H1 (cell line): ENCODE data around the gene CPNE5. TPM values are rescaled to one million over a fixed set of nuclear protein-coding genes. Genes with fewer than 3 reads are reported as not detected.

Experiments used
- CTCF ChIA-PET: fragments of 300-600 bp; sonication (Branson Sonifier 250); formaldehyde crosslinking; loops from one replicate; lab custom pipeline; 2021; ENCODE audit not compliant: partially characterized antibody; lab: Charles Lee
- POLR2A ChIA-PET: fragments of 300-600 bp; sonication (Branson Sonifier 250); formaldehyde crosslinking; loops from one replicate; lab custom pipeline; 2021; ENCODE audit warnings: inconsistent platforms; ENCODE audit not compliant: partially characterized antibody; lab: Charles Lee
- DNase-seq, 2 experiments: peaks; one replicate each; pipeline versions ENCODE4 v3.0.0 to v3.0.0-alpha.2; 2010 to 2022; ENCODE audit warnings: low spot score in 2 of 2, low read depth in 1 of 2, mixed read lengths in 1 of 2
- FAIRE-seq: peaks from 2 replicates; lab custom pipeline; 2011; peaks lifted over from hg19 to GRCh38; lab: Jason Lieb, UNC
- H2AFZ ChIP-seq: 2 replicates; pipeline ENCODE4 v1.8.1; 2012; ENCODE audit warnings: low read length, inconsistent platforms
- H2AK5ac ChIP-seq: 2 replicates; pipeline ENCODE4 v1.6.1; 2013; ENCODE audit warnings: low read depth, low read length
- H2BK120ac ChIP-seq: replicated peaks from 2 replicates; pipeline ENCODE3; 2013; ENCODE audit warnings: low read depth, low read length, inconsistent platforms
- H2BK12ac ChIP-seq: 2 replicates; pipeline ENCODE4 v1.6.1; 2013; ENCODE audit warnings: low read depth, low read length
- H2BK15ac ChIP-seq: 2 replicates; pipeline ENCODE4 v1.6.1; 2013; ENCODE audit warnings: low read length
- H2BK20ac ChIP-seq: 2 replicates; pipeline ENCODE4 v1.6.1; 2013; ENCODE audit warnings: low read length
- H2BK5ac ChIP-seq: 2 replicates; pipeline ENCODE4 v1.6.1; 2013; ENCODE audit warnings: low read depth, low read length
- H3K14ac ChIP-seq: 2 replicates; pipeline ENCODE4 v1.6.1; 2013; ENCODE audit warnings: inconsistent platforms; ENCODE audit not compliant: insufficient read length
- H3K18ac ChIP-seq: 2 replicates; pipeline ENCODE4 v1.6.1; 2013; ENCODE audit warnings: low read length; ENCODE audit errors: extremely low read depth
- H3K23ac ChIP-seq: 2 replicates; pipeline ENCODE4 v1.6.1; 2013; ENCODE audit warnings: inconsistent platforms; ENCODE audit not compliant: insufficient read length
- H3K23me2 ChIP-seq: 2 replicates; pipeline ENCODE4 v1.6.1; 2013; ENCODE audit warnings: low read depth, low read length
- H3K27ac ChIP-seq: 2 replicates; pipeline ENCODE4 v1.6.1; 2011; ENCODE audit warnings: low read depth, low read length, inconsistent platforms
- H3K27me3 ChIP-seq, 4 experiments: replicated peaks in 1 of 4; 1 replicate in 1 of 4; 2 replicates in 3 of 4; pipeline versions ENCODE4 v1.6.1 to v1.8.1; 2011 to 2013; ENCODE audit warnings: low read length in 3 of 4, mild to moderate bottlenecking in 3 of 4, inconsistent platforms in 2 of 4, mixed read lengths in 2 of 4, moderate library complexity in 1 of 4; ENCODE audit not compliant: control insufficient read depth in 3 of 4, insufficient read depth in 3 of 4; ENCODE audit errors: extremely low read depth in 1 of 4
- H3K36me3 ChIP-seq, 4 experiments: 2 replicates each; pipeline versions ENCODE4 v1.6.1 to v1.8.1; 2011 to 2013; ENCODE audit warnings: mild to moderate bottlenecking in 4 of 4, low read length in 3 of 4, moderate library complexity in 2 of 4, control low read depth in 1 of 4, inconsistent platforms in 1 of 4; ENCODE audit not compliant: insufficient read depth in 4 of 4, control insufficient read depth in 2 of 4
- H3K4ac ChIP-seq: replicated peaks from 2 replicates; pipeline ENCODE3; 2013; ENCODE audit warnings: low read length, low read depth, mixed read lengths, inconsistent platforms; ENCODE audit not compliant: insufficient read length
- H3K4me1 ChIP-seq, 4 experiments: replicated peaks in 1 of 4; 1 replicate in 1 of 4; 2 replicates in 3 of 4; pipeline versions ENCODE4 v1.6.1 to v1.8.1; 2011 to 2013; ENCODE audit warnings: low read length in 3 of 4, inconsistent platforms in 2 of 4, mixed read lengths in 1 of 4; ENCODE audit not compliant: insufficient read depth in 4 of 4, control insufficient read depth in 3 of 4
- H3K4me2 ChIP-seq, 2 experiments: 2 replicates each; pipeline versions ENCODE4 v1.6.1 to v1.8.1; 2011 to 2013; ENCODE audit warnings: low read depth in 2 of 2, low read length in 2 of 2, control low read depth in 1 of 2, inconsistent platforms in 1 of 2, mild to moderate bottlenecking in 1 of 2; ENCODE audit not compliant: insufficient read depth in 1 of 2
- H3K4me3 ChIP-seq, 4 experiments: fragments of 200-600, 300-600 bp in 1 of 4; sonication (generic), shearing (Covaris generic), sonication (Bioruptor Twin) in 1 of 4; 2 replicates each; pipeline versions ENCODE4 v1.5.1 to v1.8.1; 2011 to 2016; ENCODE audit warnings: low read length in 4 of 4, low read depth in 3 of 4, control low read depth in 2 of 4, inconsistent platforms in 2 of 4, mild to moderate bottlenecking in 2 of 4, mixed read lengths in 1 of 4, moderate library complexity in 1 of 4; ENCODE audit not compliant: insufficient read depth in 2 of 4; ENCODE audit errors: extremely low read depth in 1 of 4
- H3K56ac ChIP-seq: replicated peaks from 2 replicates; pipeline ENCODE3; 2013; ENCODE audit warnings: low read depth, mild to moderate bottlenecking, mixed read lengths, low read length, inconsistent platforms; ENCODE audit not compliant: insufficient read length
- H3K79me1 ChIP-seq: 2 replicates; pipeline ENCODE4 v1.6.1; 2013; ENCODE audit warnings: low read depth, low read length, control low read depth
- H3K79me2 ChIP-seq, 2 experiments: 2 replicates each; pipeline versions ENCODE4 v1.6.1 to v1.8.1; 2012 to 2013; ENCODE audit warnings: low read length in 2 of 2, mild to moderate bottlenecking in 2 of 2, inconsistent platforms in 1 of 2; ENCODE audit not compliant: insufficient read depth in 2 of 2, control insufficient read depth in 1 of 2
- H3K9ac ChIP-seq, 4 experiments: replicated peaks in 1 of 4; 1 replicate in 1 of 4; 2 replicates in 3 of 4; pipeline versions ENCODE4 v1.6.1 to v1.8.1; 2011 to 2013; ENCODE audit warnings: low read depth in 3 of 4, low read length in 3 of 4, control low read depth in 2 of 4, mild to moderate bottlenecking in 2 of 4, moderate library complexity in 2 of 4, inconsistent platforms in 1 of 4; ENCODE audit errors: extremely low read depth in 1 of 4
- H3K9me3 ChIP-seq, 2 experiments: 2 replicates each; pipeline versions ENCODE4 v1.6.1 to v1.8.1; 2012 to 2013; ENCODE audit warnings: mild to moderate bottlenecking in 2 of 2, moderate library complexity in 2 of 2, control low read depth in 1 of 2, inconsistent platforms in 1 of 2, low read depth in 1 of 2, low read length in 1 of 2, mixed read lengths in 1 of 2; ENCODE audit not compliant: insufficient read depth in 2 of 2
- H4K20me1 ChIP-seq, 2 experiments: replicated peaks in 1 of 2; 2 replicates each; pipeline versions ENCODE3 to v1.8.1; 2011 to 2013; ENCODE audit warnings: inconsistent platforms in 2 of 2, low read length in 2 of 2, mild to moderate bottlenecking in 1 of 2; ENCODE audit not compliant: insufficient read depth in 2 of 2, control insufficient read depth in 1 of 2
- H4K5ac ChIP-seq: 2 replicates; pipeline ENCODE4 v1.6.1; 2013; ENCODE audit warnings: low read length, low read depth, mixed read lengths, inconsistent platforms; ENCODE audit not compliant: insufficient read length
- H4K8ac ChIP-seq: 2 replicates; pipeline ENCODE4 v1.8.0; 2013; ENCODE audit warnings: mild to moderate bottlenecking, moderate library complexity, low read length, inconsistent platforms; ENCODE audit not compliant: insufficient read depth; ENCODE audit errors: extremely low read depth
- H4K91ac ChIP-seq: replicated peaks from 2 replicates; pipeline ENCODE3; 2013; ENCODE audit warnings: low read length, mixed read lengths, inconsistent platforms; ENCODE audit not compliant: insufficient read length
- ASH2L ChIP-seq: fragments of 200-600, 300-600 bp; sonication (generic); IDR thresholded peaks from one replicate; pipeline ENCODE4 v1.7.1; 2017; ENCODE audit warnings: low read length
- ATF2 ChIP-seq: IDR thresholded peaks from 2 replicates; pipeline ENCODE4 v1.6.1; 2012; ENCODE audit warnings: low read length, inconsistent platforms
- CBX8 ChIP-seq: fragments of 300-800, 300-1000 bp; sonication (generic); IDR thresholded peaks from 2 replicates; pipeline ENCODE4 v1.7.1; 2016; ENCODE audit warnings: low read depth, low read length, borderline replicate concordance
- EZH2 ChIP-seq: fragments of 200-600 bp; sonication (generic); IDR thresholded peaks from 2 replicates; pipeline ENCODE4 v1.7.1; 2012; ENCODE audit warnings: low read depth, mild to moderate bottlenecking, moderate library complexity, low read length, inconsistent platforms; ENCODE audit not compliant: severe bottlenecking
- RFX5 ChIP-seq: IDR thresholded peaks from 2 replicates; pipeline ENCODE4 v1.6.1; 2011; ENCODE audit warnings: low read depth, low read length, improper control_type of control experiment, borderline replicate concordance
- SRF ChIP-seq: IDR thresholded peaks from 2 replicates; pipeline ENCODE4 v1.6.1; 2011; ENCODE audit warnings: mild to moderate bottlenecking, low read depth, low read length, moderate library complexity
- TAF7 ChIP-seq: optimal IDR thresholded peaks from 2 replicates; pipeline ENCODE3; 2011; ENCODE audit warnings: low read depth, mild to moderate bottlenecking, inconsistent platforms, low read length, moderate library complexity, borderline replicate concordance
- WGBS, 2 experiments: shearing (Covaris generic) in 1 of 2; methylation state at CpG; one replicate each; pipeline versions ENCODE4 v1.1.6 to v1.1.7; 2013 to 2015; ENCODE audit warnings: low lambda C conversion rate in 2 of 2, mixed read lengths in 2 of 2, inconsistent platforms in 1 of 2, low coverage in 1 of 2, missing lambda C conversion rate in 1 of 2; ENCODE audit not compliant: insufficient replicate concordance in 2 of 2, insufficient coverage in 1 of 2, insufficient read length in 1 of 2; ENCODE audit errors: extremely low coverage in 1 of 2, missing lambda C conversion rate in 1 of 2; 5-methylcytosine and 5-hydroxymethylcytosine counted together
- polyA plus RNA-seq, 7 experiments: library from polyadenylated mRNA; depleted of rRNA in 3 of 7; stranded (reverse) in 5 of 7; unstranded in 2 of 7; fragments of >200 nt in 5 of 7; fragments of 200-250 nt in 2 of 7; gene quantifications; 1 replicate in 5 of 7; 2 replicates in 1 of 7; 4 replicates in 1 of 7; pipeline versions ENCODE4 v1.2.1 to v1.2.3, GENCODE V29; 2011 to 2013; ENCODE audit warnings: missing spikeins in 2 of 7, mixed read lengths in 2 of 7
- total RNA-seq: library from RNA; stranded (reverse); fragmentation: NEBNext Ultra II Directional; extraction: Animal tissue kit (Norgen Biotek cat#: 25700); gene quantifications from 2 replicates; pipeline ENCODE4 v1.2.1, GENCODE V29; 2021

CPNE5 gene
- total and polyA plus RNA-seq, 2 of the 8 experiments (the other 6 are each of a cell fraction or from before 2014, with no cell fraction given), result 0.88 to 1.8 TPM

GRCh38 chr6:36855750-36856149 lies 16.5 kb upstream of the CPNE5 start:
- Histone ChIP-seq H3K27ac (no peak overlapping the region), H2BK15ac (no peak overlapping the region), H4K91ac (no peak overlapping the region), H3K23ac (no peak overlapping the region), H4K5ac (no peak overlapping the region), H3K79me2 (peaks cover 3 to 19% of the 10 kb centered on the region in 2 experiments; a peak in 2 of 4 replicates), H3K56ac (no peak overlapping the region), H3K4me2 (no peak overlapping the region), H2BK12ac (no peak overlapping the region), H3K9ac (no peak overlapping the region; a peak in 1 of 7 replicates), H3K4me3 (no peak overlapping the region), H2AK5ac (no peak overlapping the region), H4K8ac (no peak overlapping the region), H2BK20ac (no peak overlapping the region), H3K79me1 (peaks cover 5% of the 10 kb centered on the region; the same call in 1 of the 2 replicates), H2BK120ac (no peak overlapping the region), H4K20me1 (no peaks in the 10 kb centered on the region), H2AFZ (no peak overlapping the region), H3K4me1 (peaks cover 2 to 11% (median 6%) of the 10 kb centered on the region in 4 experiments; a peak in 5 of 7 replicates), H3K9me3 (peaks cover 0 to 3% of the 10 kb centered on the region in 2 experiments; a peak in 2 of 4 replicates), H3K23me2 (no peaks in the 10 kb centered on the region), H3K4ac (no peak overlapping the region), H3K14ac (no peak overlapping the region), H3K36me3 (peaks cover 9 to 44% (median 18%) of the 10 kb centered on the region in 4 experiments; a peak in 7 of 8 replicates), H3K27me3 (no peaks in the 10 kb centered on the region), H2BK5ac (no peak overlapping the region), H3K18ac (no peak overlapping the region)
- POLR2A ChIA-PET, result no interaction called here
- DNase-seq, result no peak
- WGBS, 2 experiments, result 93% methylated on average over 10 of the region's 10 CpGs; no CpG with 5 or more reads in 1 of the 2 experiments
- FAIRE-seq, result no peak
- CTCF ChIA-PET, result interaction anchor here (0.9 kb wide), 1 partner anchor 9 kb away, joined by 3 read pairs; no protein-coding TSS in a partner anchor
- TF ChIP-seq EZH2, result no peak
- no peak for TF ChIP-seq ASH2L
- TF ChIP-seq TAF7, result no peak
- TF ChIP-seq CBX8, result no peak
- TF ChIP-seq ATF2, result no peak
- TF ChIP-seq SRF, result no peak
- TF ChIP-seq RFX5, result no peak
